Astrocyte of the cerebellum (primary cell): ENCODE measurements around the gene CTCF.
"Not testable (repeated sequence)": the region's sequence is repeated elsewhere in the genome, so short reads cannot be mapped to it uniquely, and the experiment has no call there.

Experiments
- DNase-seq: peaks from one replicate; pipeline ENCODE4 v3.0.0-alpha.2; 2011; ENCODE audit warnings: low read depth
- H3K4me3 ChIP-seq: 2 replicates; pipeline ENCODE4 v1.5.1; 2011; ENCODE audit warnings: mild to moderate bottlenecking, low read depth, low read length, moderate library complexity
- in situ Hi-C: cut with HindIII; loops from 2 replicates; pipeline ENCODE4 v1.10.0; 2017; ENCODE audit warnings: low sequenced_read_pairs
- TF ChIP-seq, protein P1 (sequence below): IDR thresholded peaks from 2 replicates; pipeline ENCODE4 v1.5.1; 2012; ENCODE audit warnings: low read length, low read depth, moderate library complexity, mild to moderate bottlenecking; ENCODE audit errors: missing control alignments

CTCF gene

DNA sequence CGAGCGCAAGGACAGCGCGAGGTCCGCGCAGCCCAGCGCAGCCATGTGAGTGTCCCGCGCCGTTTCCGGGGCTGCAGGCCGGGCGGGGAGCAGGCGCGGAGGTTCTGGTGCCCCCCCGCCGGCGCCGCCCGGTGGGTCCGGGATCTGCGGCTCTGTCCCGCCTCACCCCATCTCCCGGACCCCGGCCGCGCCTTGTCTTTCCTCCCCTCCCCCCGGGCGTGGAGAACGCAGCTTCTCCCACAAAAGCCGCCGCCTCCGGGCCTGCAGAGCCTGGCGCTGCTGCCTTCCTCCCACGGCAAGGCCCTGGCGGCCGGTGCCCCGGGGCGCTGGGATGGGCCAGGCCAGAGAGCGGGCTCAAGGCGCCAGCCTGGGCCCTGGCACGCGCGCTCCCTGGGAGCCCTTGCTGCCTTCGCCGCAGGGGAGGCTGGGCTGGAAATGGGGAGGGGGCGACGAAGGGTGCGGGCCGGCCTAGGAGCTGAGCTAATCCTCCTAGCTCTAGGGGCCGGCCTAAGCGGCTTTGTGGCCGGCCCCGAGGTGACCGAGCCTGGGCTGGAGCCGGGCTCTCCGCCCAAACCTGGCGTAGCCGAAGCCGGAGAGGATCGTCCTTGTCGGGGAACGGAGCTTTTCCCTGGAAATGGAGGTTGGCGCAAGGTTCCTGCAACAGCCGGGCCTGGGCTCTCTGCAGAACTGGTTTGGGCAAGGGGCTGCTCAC lies 33.3 kb upstream of the CTCF start:
- peak overlapping the region; percentile 79 for H3K4me3 ChIP-seq
- in situ Hi-C loops, result no loop called here
- DNase-seq, result no peak
- TF ChIP-seq, protein P1, sequence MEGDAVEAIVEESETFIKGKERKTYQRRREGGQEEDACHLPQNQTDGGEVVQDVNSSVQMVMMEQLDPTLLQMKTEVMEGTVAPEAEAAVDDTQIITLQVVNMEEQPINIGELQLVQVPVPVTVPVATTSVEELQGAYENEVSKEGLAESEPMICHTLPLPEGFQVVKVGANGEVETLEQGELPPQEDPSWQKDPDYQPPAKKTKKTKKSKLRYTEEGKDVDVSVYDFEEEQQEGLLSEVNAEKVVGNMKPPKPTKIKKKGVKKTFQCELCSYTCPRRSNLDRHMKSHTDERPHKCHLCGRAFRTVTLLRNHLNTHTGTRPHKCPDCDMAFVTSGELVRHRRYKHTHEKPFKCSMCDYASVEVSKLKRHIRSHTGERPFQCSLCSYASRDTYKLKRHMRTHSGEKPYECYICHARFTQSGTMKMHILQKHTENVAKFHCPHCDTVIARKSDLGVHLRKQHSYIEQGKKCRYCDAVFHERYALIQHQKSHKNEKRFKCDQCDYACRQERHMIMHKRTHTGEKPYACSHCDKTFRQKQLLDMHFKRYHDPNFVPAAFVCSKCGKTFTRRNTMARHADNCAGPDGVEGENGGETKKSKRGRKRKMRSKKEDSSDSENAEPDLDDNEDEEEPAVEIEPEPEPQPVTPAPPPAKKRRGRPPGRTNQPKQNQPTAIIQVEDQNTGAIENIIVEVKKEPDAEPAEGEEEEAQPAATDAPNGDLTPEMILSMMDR, result no peak

DNA sequence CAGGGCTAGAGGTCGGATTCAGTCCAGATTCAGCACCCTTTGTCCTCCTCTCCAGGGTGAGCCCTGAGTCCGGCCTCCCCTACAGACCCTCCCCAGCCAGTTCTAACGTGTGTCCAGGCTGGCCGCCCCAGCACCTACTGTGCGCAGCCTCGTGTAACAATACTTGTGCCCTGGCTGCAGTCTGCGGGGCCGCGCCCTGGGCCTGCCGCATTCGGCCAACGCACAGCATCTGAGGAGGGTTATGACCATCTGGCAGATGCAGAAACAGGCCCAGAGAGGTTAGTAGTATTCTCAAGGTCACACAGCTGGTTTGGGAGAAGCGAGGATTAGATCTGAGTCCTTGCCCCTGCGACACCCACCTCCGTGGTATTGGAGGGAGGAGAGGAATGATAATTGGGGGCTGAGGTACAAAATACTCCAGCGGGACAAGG lies 32.7 kb upstream of the CTCF start:
- in situ Hi-C loops, result no loop called here
- TF ChIP-seq, protein P1, result no peak
- no peak for DNase-seq
- H3K4me3 ChIP-seq, result peak overlapping the region; percentile 79

DNA sequence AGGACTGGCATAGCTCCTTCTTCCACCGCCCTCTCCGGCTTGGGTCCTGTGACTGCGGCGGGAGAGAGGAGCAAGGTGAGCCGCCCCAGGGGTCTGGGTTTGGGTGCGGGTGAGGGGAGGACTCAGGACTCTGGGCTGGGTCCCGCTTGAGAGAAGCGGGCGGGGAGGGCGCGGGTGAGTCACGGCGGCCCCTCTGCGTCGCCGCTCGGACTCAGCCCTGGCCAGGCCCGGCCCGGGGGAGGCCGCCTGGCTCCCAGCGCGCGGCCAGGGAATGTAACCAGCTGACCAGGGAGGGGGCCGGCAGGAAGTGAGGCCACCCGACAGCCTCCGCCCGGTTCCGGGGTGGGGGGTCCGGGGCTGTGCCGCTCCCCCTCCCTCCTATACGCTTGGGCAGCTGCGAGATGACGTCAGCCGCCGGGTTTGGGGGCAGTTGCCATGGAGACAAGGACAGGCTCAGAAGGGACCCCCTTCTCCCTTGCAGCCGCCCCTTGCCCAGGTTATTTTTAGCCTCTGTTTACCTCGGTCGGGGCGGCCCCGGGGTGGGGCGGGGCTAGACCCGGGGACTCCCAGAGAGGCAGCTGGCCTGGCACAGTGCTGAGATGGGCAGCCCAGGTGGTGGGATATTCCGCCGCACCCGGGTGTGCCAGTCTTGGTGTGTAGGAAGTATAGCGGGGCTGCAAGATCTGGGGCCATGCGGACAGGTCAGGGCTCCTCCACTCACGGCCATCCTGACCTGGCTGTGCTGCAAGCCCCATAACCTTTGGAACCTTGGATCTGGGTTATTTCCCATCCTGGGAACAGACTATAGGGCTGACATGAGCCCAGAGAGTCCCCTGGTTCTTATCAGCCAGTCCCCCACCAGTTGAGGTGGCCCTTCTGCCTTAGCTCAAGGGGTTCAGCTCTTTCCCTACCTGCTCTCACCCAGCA lies 32.0 kb upstream of the CTCF start:
- in situ Hi-C loops, result no loop called here
- H3K4me3 ChIP-seq, result peak overlapping the region; percentile 79
- DNase-seq, result no peak
- TF ChIP-seq, protein P1, result no peak

DNA sequence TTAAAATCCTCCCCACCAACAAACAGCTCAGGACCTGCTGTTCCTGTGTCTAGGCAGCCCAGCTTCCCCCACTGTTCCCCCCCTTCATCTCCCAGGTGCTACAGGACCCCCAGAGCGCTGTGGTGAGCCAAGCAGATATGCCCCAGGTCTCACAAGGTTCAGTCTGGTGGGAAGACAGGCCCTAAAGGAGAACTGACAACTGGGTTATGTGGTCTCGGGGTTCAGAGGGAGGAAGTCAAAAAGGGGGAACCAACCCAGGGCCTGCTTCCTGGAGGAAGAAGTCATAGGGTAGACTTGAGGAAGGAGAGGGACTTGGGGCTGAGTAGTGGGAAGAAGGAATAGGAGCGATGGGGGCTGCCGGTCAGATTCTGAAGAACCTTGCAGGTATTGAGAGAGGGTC lies 31.1 kb upstream of the CTCF start:
- TF ChIP-seq, protein P1, result no peak
- no peak for DNase-seq
- peak overlapping the region; percentile 79 for H3K4me3 ChIP-seq
- in situ Hi-C loops, result no loop called here

DNA sequence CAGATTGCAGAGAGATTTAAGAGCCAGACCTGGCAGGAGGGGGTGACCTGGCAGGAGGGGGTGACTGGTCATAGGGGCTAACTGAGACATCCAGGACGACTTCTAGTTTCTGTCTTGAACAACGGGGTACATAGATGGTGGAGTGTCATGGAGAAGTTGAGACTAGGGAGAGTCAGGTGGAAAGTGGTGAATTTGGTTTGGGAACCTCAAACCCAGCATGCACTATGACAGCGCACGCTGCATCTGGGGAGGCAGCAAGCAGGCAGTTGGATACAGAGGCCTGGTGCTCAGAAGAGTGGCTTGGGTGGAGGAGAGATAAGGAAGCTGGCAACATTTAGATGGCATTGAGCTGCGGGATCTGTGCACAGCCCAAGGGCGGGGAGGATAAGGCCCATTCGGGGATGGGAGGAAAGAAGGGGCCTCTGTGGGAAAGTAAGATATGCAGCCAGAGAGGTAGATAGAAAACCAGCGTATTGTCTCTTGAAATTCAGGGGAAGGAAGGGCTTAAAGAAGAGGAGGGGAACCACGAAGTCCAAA lies 29.2 kb upstream of the CTCF start:
- in situ Hi-C loops, result no loop called here
- TF ChIP-seq, protein P1, result no peak
- no peak for DNase-seq
- H3K4me3 ChIP-seq, result no peak overlapping the region

DNA sequence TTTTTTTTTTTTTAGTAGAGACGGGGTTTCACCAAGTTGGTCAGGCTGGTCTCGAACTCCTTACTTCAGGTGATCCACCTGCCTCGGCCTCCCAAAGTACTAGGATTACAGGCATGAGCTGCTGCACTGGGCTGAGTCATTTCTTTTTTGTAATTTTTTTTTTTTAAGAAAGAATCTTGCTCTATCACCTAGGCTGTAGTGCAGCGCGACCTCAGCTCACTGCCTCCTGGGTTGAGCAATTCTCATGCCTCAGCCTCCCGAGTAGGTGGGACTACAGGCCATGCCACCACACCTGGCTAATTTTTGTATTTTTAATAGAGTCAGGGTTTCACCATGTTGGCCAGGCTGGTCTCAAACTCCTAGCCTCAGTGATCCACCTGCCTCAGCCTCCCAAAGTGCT lies 28.3 kb upstream of the CTCF start:
- H3K4me3 ChIP-seq, DNase-seq, in situ Hi-C loops: not testable (repeated sequence)

DNA sequence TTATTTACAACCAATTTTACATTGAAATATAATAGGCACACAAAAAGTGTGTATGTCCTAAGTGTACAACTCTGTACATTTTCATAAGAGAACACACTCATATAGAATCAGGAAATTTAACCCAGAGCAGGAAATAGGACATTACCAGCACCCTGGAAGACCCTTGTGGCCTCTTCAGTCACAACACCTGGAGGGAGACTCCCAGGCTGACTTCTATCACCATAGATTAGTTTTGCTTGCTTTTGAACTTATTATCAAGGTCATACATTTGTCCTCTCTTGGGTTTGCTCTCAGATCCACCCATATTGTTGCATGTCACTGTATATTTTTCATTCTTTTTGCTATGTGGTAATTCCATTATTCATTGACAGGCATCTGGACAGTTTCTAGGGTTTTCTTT lies 27.9 kb upstream of the CTCF start:
- in situ Hi-C loops, result no loop called here
- TF ChIP-seq, protein P1, result no peak
- H3K4me3 ChIP-seq, result no peak overlapping the region
- DNase-seq, result no peak
